WTC11 (cell line): ENCODE data around the gene MAFB. TPM values are rescaled to one million over a fixed set of nuclear protein-coding genes. Genes with fewer than 3 reads are reported as not detected.

Experiments
- ATAC-seq: fragments of 200-7000 bp; cut with Tn5 transposase; 2 replicates; pipeline ENCODE4 v1.10.0; 2021; ENCODE audit warnings: mild to moderate bottlenecking, moderate library complexity
- CTCF ChIA-PET: fragments of 300-600 bp; sonication (Branson Sonifier 250); formaldehyde crosslinking; loops from one replicate; lab custom pipeline; 2021; ENCODE audit warnings: antibody characterized with exemption; lab: Charles Lee
- POLR2A ChIA-PET: fragments of 350-600 bp; sonication (Branson Sonifier 250); formaldehyde crosslinking; loops from one replicate; lab custom pipeline; 2021; ENCODE audit warnings: antibody characterized with exemption; lab: Charles Lee
- DNase-seq: peaks from one replicate; pipeline ENCODE4 v3.0.0; 2021; ENCODE audit warnings: low spot score
- H3K27ac Mint-ChIP-seq: 2 replicates; pipeline ENCODE4 v1.8.0; 2021; ENCODE audit warnings: mixed read lengths
- H3K27me3 Mint-ChIP-seq: 2 replicates; pipeline ENCODE4 v1.8.0; 2021; ENCODE audit warnings: low read depth, mild to moderate bottlenecking, moderate library complexity, mixed read lengths
- H3K36me3 Mint-ChIP-seq: 2 replicates; pipeline ENCODE4 v1.8.0; 2021; ENCODE audit warnings: mixed read lengths
- H3K4me1 Mint-ChIP-seq: 2 replicates; pipeline ENCODE4 v1.8.0; 2022; ENCODE audit warnings: mixed read lengths
- H3K4me3 Mint-ChIP-seq: 2 replicates; pipeline ENCODE4 v1.8.0; 2021; ENCODE audit warnings: mild to moderate bottlenecking, moderate library complexity, mixed read lengths
- H3K9me3 Mint-ChIP-seq: 2 replicates; pipeline ENCODE4 v1.8.0; 2021; ENCODE audit warnings: mixed read lengths
- CREB1 ChIP-seq: sonication (generic); formaldehyde crosslinking; IDR thresholded peaks from 2 replicates; pipeline ENCODE4 v1.8.0; 2023; ENCODE audit warnings: mild to moderate bottlenecking, missing genetic modification reagents
- ESRRA ChIP-seq: sonication (generic); formaldehyde crosslinking; IDR thresholded peaks from 2 replicates; pipeline ENCODE4 v1.8.1; 2022; ENCODE audit warnings: mild to moderate bottlenecking, missing genetic modification reagents, borderline replicate concordance
- FOXJ3 ChIP-seq: sonication (generic); formaldehyde crosslinking; IDR thresholded peaks from 2 replicates; pipeline ENCODE4 v1.9.0; 2021; ENCODE audit warnings: missing genetic modification reagents, mild to moderate bottlenecking, borderline replicate concordance
- FOXP4 ChIP-seq: sonication (generic); formaldehyde crosslinking; IDR thresholded peaks from 2 replicates; pipeline ENCODE4 v1.8.0; 2022; ENCODE audit warnings: mild to moderate bottlenecking, missing genetic modification reagents
- GABPB1 ChIP-seq: sonication (generic); formaldehyde crosslinking; IDR thresholded peaks from 2 replicates; pipeline ENCODE4 v1.8.1; 2023; ENCODE audit warnings: mild to moderate bottlenecking, missing genetic modification reagents
- GRHL2 ChIP-seq: fragments of 250-450 bp; sonication (Bioruptor Pico); IDR thresholded peaks from 2 replicates; pipeline ENCODE4 v1.8.0; 2022; ENCODE audit warnings: mild to moderate bottlenecking, moderate library complexity; ENCODE audit not compliant: insufficient replicate concordance, severe bottlenecking
- IRF2 ChIP-seq: sonication (generic); formaldehyde crosslinking; IDR thresholded peaks from 2 replicates; pipeline ENCODE4 v1.8.0; 2022; ENCODE audit warnings: low read depth, missing genetic modification reagents, borderline replicate concordance
- MLX ChIP-seq: sonication (generic); formaldehyde crosslinking; IDR thresholded peaks from 2 replicates; pipeline ENCODE4 v1.8.1; 2023; ENCODE audit warnings: mild to moderate bottlenecking, missing genetic modification reagents, moderate library complexity
- NFE2L1 ChIP-seq: sonication (generic); formaldehyde crosslinking; IDR thresholded peaks from 2 replicates; pipeline ENCODE4 v1.8.1; 2023; ENCODE audit warnings: missing genetic modification reagents
- PRRX2 ChIP-seq: fragments of 250-450 bp; sonication (Bioruptor Pico); IDR thresholded peaks from 2 replicates; pipeline ENCODE4 v1.8.0; 2021; ENCODE audit warnings: mild to moderate bottlenecking
- TCF7 ChIP-seq: sonication (generic); formaldehyde crosslinking; IDR thresholded peaks from 2 replicates; pipeline ENCODE4 v1.8.0; 2022; ENCODE audit warnings: mild to moderate bottlenecking, low read depth, missing genetic modification reagents, moderate library complexity
- TEAD1 ChIP-seq: sonication (generic); formaldehyde crosslinking; IDR thresholded peaks from 2 replicates; pipeline ENCODE4 v1.8.0; 2022; ENCODE audit warnings: mild to moderate bottlenecking, missing genetic modification reagents
- TP53 ChIP-seq: sonication (generic); formaldehyde crosslinking; IDR thresholded peaks from 2 replicates; pipeline ENCODE4 v1.8.1; 2023; ENCODE audit warnings: mild to moderate bottlenecking, missing genetic modification reagents
- ZNF138 ChIP-seq: sonication (generic); formaldehyde crosslinking; conservative IDR thresholded peaks from 2 replicates; pipeline ENCODE4 v1.8.1; 2022; ENCODE audit warnings: mild to moderate bottlenecking, moderate library complexity, missing genetic modification reagents
- ZNF396 ChIP-seq: fragments of 250-450 bp; sonication (Bioruptor Pico); IDR thresholded peaks from 2 replicates; pipeline ENCODE4 v1.8.0; 2021; ENCODE audit warnings: mild to moderate bottlenecking, moderate library complexity, borderline replicate concordance
- total RNA-seq: library from RNA; stranded (reverse); gene quantifications from 3 replicates; pipeline ENCODE4 v1.2.3, GENCODE V29; 2021
- TF ChIP-seq, protein P1 (sequence below): sonication (generic); formaldehyde crosslinking; IDR thresholded peaks from 2 replicates; pipeline ENCODE4 v1.8.1; 2022; ENCODE audit warnings: low read depth, mild to moderate bottlenecking, moderate library complexity, missing genetic modification reagents, borderline replicate concordance
- TF ChIP-seq, protein P2 (sequence below): sonication (generic); formaldehyde crosslinking; IDR thresholded peaks from 2 replicates; pipeline ENCODE4 v1.8.0; 2023; ENCODE audit warnings: mild to moderate bottlenecking, missing genetic modification reagents

MAFB gene
- total RNA-seq, 1 experiment from 2014 or later: 5.3 TPM

GRCh38 chr20:40668449-40669228 lies 20.4 kb downstream of the MAFB start:
- no peak overlapping the region for H3K4me3 Mint-ChIP-seq
- H3K27ac Mint-ChIP-seq: no peak overlapping the region
- no peaks in the 10 kb centered on the region for H3K36me3 Mint-ChIP-seq
- CTCF ChIA-PET: interaction anchor here (1.0 kb wide), 1 partner anchor 197 kb away, joined by 3 read pairs; no protein-coding TSS in a partner anchor
- H3K27me3 Mint-ChIP-seq: 0 out of 2 replicates have a peak, but pooled peaks cover 1% of the 10 kb centered on the region
- TF ChIP-seq GABPB1 (CRISPR knock-in tag) (peak; percentile 36; the same call in 1 of the 2 replicates), CREB1 (CRISPR knock-in tag) (no peak), ZNF138 (CRISPR knock-in tag) (no peak), MLX (CRISPR knock-in tag) (no peak), NFE2L1 (no peak)
- TF ChIP-seq, protein P1, sequence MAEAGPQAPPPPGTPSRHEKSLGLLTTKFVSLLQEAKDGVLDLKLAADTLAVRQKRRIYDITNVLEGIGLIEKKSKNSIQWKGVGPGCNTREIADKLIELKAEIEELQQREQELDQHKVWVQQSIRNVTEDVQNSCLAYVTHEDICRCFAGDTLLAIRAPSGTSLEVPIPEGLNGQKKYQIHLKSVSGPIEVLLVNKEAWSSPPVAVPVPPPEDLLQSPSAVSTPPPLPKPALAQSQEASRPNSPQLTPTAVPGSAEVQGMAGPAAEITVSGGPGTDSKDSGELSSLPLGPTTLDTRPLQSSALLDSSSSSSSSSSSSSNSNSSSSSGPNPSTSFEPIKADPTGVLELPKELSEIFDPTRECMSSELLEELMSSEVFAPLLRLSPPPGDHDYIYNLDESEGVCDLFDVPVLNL (CRISPR knock-in tag): no peak
- H3K9me3 Mint-ChIP-seq: peaks cover 5% of the 10 kb centered on the region
- POLR2A ChIA-PET: no interaction called here
- no peak for DNase-seq
- no peak for ATAC-seq
- H3K4me1 Mint-ChIP-seq: peaks cover 17% of the 10 kb centered on the region

- DNase-seq: no peak
- ATAC-seq: no peak
- H3K27ac Mint-ChIP-seq: no peak overlapping the region
- no peaks in the 10 kb centered on the region for H3K36me3 Mint-ChIP-seq
- ChIA-PET POLR2A (no interaction called here), CTCF (no interaction called here)
- peaks cover 5% of the 10 kb centered on the region for H3K9me3 Mint-ChIP-seq
- no peak overlapping the region for H3K4me3 Mint-ChIP-seq
- TF ChIP-seq GRHL2 (CRISPR knock-in tag) (no peak), TEAD1 (CRISPR knock-in tag) (no peak), FOXP4 (CRISPR knock-in tag) (no peak), IRF2 (CRISPR knock-in tag) (no peak), PRRX2 (CRISPR knock-in tag) (no peak), ESRRA (CRISPR knock-in tag) (no peak), ZNF396 (CRISPR knock-in tag) (no peak), TP53 (CRISPR knock-in tag) (no peak), MLX (CRISPR knock-in tag) (no peak), FOXJ3 (CRISPR knock-in tag) (no peak), TCF7 (CRISPR knock-in tag) (no peak)
- TF ChIP-seq, protein P2, sequence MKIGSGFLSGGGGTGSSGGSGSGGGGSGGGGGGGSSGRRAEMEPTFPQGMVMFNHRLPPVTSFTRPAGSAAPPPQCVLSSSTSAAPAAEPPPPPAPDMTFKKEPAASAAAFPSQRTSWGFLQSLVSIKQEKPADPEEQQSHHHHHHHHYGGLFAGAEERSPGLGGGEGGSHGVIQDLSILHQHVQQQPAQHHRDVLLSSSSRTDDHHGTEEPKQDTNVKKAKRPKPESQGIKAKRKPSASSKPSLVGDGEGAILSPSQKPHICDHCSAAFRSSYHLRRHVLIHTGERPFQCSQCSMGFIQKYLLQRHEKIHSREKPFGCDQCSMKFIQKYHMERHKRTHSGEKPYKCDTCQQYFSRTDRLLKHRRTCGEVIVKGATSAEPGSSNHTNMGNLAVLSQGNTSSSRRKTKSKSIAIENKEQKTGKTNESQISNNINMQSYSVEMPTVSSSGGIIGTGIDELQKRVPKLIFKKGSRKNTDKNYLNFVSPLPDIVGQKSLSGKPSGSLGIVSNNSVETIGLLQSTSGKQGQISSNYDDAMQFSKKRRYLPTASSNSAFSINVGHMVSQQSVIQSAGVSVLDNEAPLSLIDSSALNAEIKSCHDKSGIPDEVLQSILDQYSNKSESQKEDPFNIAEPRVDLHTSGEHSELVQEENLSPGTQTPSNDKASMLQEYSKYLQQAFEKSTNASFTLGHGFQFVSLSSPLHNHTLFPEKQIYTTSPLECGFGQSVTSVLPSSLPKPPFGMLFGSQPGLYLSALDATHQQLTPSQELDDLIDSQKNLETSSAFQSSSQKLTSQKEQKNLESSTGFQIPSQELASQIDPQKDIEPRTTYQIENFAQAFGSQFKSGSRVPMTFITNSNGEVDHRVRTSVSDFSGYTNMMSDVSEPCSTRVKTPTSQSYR (CRISPR knock-in tag): no peak
- TF ChIP-seq, all 79 proteins: peak for 0
- H3K27me3 Mint-ChIP-seq: no peaks in the 10 kb centered on the region
- H3K4me1 Mint-ChIP-seq: peaks cover 10% of the 10 kb centered on the region
These were observed 21.5 kb downstream of the MAFB start for GRCh38 chr20:40667503-40667902.
